ENCODE data around the gene RAD18.

DNA sequence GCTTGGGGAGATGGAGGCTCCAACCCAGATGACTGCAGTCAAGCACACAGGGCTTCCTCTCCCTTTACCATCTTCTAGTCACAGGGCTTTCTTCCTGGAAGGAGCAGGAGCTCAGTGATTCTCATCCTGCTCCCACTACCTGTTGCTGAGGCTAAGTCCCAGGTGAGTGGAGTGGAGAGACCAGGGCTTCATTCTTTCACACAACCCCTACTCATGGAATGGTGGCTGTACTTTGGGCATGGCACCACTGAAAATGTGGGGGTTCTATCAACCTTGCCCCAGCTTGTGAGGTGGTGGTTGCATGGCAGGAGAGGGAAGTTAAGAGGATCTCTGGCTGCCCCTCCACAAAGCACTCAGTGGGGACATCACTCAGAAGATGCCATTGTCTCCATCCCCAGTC, 36.8 kb upstream of the RAD18 start:
- TF ChIP-seq ZNF8 (CRISPR knock-in tag; IDR thresholded peaks at IDR 0.05) (no peak), PPARA (CRISPR knock-in tag; IDR thresholded peaks at IDR 0.05; ENCODE audit: borderline replicate concordance) (no peak), TOX (CRISPR knock-in tag; IDR thresholded peaks at IDR 0.05; ENCODE audit: borderline replicate concordance) (no peak), ZC3H10 (CRISPR knock-in tag; IDR thresholded peaks at IDR 0.05) (no peak)
- TF ChIP-seq, protein P1, sequence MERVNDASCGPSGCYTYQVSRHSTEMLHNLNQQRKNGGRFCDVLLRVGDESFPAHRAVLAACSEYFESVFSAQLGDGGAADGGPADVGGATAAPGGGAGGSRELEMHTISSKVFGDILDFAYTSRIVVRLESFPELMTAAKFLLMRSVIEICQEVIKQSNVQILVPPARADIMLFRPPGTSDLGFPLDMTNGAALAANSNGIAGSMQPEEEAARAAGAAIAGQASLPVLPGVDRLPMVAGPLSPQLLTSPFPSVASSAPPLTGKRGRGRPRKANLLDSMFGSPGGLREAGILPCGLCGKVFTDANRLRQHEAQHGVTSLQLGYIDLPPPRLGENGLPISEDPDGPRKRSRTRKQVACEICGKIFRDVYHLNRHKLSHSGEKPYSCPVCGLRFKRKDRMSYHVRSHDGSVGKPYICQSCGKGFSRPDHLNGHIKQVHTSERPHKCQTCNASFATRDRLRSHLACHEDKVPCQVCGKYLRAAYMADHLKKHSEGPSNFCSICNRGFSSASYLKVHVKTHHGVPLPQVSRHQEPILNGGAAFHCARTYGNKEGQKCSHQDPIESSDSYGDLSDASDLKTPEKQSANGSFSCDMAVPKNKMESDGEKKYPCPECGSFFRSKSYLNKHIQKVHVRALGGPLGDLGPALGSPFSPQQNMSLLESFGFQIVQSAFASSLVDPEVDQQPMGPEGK (CRISPR knock-in tag; IDR thresholded peaks at IDR 0.05; ENCODE audit: borderline replicate concordance): no peak

Measured in SK-N-SH treated with all-trans-retinoic acid at 6 μM for 48 hours (cell line).